GM12892 (cell line): ENCODE results near the gene DEFB110. TPM values are rescaled to one million over a fixed set of nuclear protein-coding genes. Genes with fewer than 3 reads are reported as not detected.

Experiments
- DNase-seq: peaks from one replicate; pipeline ENCODE4 v3.0.0; 2011; ENCODE audit not compliant: insufficient read length
- FAIRE-seq: peaks from 2 replicates; lab custom pipeline; 2011; peaks lifted over from hg19 to GRCh38; lab: Jason Lieb, UNC
- POLR2A ChIP-seq: IDR thresholded peaks from 2 replicates; pipeline ENCODE4 v1.6.1; 2011; ENCODE audit warnings: low read depth, low read length, control low read depth
- POLR2AphosphoS5 ChIP-seq: IDR thresholded peaks from 2 replicates; pipeline ENCODE4 v1.6.1; 2011; ENCODE audit warnings: low read depth, low read length, control low read depth
- TAF1 ChIP-seq: IDR thresholded peaks from 2 replicates; pipeline ENCODE4 v1.6.1; 2011; ENCODE audit warnings: low read depth, mild to moderate bottlenecking, control low read depth, low read length, borderline replicate concordance
- polyA plus RNA-seq: library from polyadenylated mRNA; unstranded; fragments of >200 nt; gene quantifications from one replicate; pipeline ENCODE4 v1.2.1, GENCODE V29; 2012; ENCODE audit warnings: missing spikeins, inconsistent platforms; ENCODE audit not compliant: missing spikeins

Gene DEFB110
- polyA plus RNA-seq: not detected

DNA sequence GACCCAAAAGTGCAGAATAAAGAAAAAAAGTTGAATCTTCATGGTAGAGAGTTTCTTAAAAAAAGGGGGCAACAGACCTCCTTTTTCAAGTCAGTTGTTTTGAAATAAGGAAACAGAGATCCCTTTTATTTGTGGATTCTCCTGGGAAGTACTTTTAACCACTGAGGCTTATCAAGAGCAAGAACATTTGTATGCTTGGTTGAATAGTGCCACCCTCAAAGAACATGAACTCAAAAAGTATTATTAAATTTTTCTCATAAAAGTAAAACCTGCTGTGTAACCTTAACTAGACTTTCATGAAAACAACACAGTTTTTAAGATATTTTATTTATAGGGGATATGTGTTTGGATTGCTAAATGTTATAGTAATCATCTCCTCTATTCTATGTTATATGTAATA is at the start of gene DEFB110:
TSS of gene DEFB110 (minus strand) at position 101 of the 400 bp plus-strand sequence. CDS start at position 42, 59 bp downstream.
- no peak for FAIRE-seq
- DNase-seq: no peak
- TF ChIP-seq POLR2AphosphoS5 (no peak), TAF1 (no peak), POLR2A (no peak)

DNA sequence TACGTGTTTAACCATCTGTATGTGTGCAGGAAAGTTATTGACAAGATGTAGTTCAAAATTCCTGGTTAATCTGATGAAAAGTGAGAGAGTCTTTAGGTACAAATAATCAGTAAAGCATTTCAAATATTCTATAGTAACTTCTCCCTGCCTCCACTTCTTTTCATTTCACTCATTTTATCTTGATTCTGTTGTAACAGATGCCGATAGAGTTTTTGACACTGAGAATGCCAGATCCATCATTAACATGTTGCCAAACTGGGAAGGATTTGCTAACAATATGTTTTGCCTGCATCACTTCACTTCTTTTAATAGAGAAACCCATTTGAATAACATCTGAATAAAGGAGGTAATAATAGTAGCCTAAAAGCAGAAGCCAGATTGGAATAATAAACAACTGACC is 48.3 kb upstream of the DEFB110 start:
- no peak for FAIRE-seq
- no peak for TF ChIP-seq POLR2A
- TF ChIP-seq POLR2AphosphoS5: no peak
- TF ChIP-seq TAF1: no peak
- no peak for DNase-seq

DNA sequence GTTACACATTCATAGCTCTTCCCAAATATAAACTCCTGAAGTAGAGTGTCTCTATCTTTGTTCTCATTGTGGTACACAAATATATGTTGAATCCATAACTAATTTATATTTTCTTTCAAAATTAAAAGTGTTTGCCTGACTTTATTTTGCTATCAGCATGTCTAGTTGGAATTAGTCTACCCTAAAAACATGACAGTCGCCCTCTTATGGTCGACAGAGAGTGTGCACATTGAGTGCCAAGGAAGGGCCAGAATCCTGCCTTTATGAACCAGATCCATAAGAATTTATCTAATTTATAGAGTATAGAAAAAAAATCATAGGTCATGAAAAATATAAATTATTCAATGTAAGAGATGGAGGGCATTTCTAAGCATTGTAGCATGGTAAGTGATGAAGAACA is 40.3 kb upstream of the DEFB110 start:
- no peak for DNase-seq
- TF ChIP-seq POLR2AphosphoS5: no peak
- TF ChIP-seq TAF1: no peak
- no peak for TF ChIP-seq POLR2A
- no peak for FAIRE-seq

DNA sequence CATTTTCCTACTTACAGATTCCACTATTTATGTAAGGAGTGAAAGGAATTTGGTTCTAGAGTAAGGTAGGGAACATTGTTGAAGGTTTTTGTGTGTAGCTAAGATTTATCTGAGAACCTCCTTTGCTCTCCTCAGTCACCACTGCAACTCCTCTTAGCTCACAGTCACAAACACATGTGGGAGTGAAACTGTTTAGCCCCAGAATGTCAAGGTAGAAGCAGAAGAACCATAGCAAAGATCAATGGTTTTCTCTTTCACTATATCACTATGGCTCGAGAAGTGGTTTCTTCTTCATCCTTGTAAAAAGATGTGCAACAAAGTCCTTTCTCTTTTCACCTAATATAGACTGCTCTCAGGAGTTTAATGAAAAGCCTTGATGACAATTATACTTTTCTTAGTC is 34.4 kb upstream of the DEFB110 start:
- TF ChIP-seq POLR2A: no peak
- no peak for TF ChIP-seq TAF1
- TF ChIP-seq POLR2AphosphoS5: no peak
- FAIRE-seq: peak; percentile 84
- no peak for DNase-seq

DNA sequence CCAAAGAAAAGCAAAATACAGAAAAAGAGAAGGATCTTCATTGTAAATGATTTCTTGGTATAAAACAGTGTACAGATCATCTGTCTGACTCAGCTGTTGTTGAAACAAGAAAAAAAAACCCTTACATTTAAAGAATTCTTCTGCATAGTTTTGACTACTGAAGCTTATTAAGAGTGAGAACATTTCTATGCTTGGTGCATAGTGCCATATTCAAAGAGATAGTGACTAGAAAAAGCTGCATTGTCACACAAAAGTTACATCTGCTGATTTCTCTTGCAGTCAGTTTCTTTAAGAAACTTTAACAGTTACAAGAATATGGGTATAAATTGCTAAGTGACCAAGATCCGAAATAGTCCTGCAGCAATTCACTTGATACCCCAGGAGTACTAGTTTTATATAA is 28.0 kb upstream of the DEFB110 start, which contains the start of gene DEFB112:
TSS of gene DEFB112 (minus strand) at position 101 of the 400 bp plus-strand sequence. CDS start at position 41, 60 bp downstream.
- no peak for TF ChIP-seq POLR2AphosphoS5
- DNase-seq: no peak
- FAIRE-seq: no peak

DNA sequence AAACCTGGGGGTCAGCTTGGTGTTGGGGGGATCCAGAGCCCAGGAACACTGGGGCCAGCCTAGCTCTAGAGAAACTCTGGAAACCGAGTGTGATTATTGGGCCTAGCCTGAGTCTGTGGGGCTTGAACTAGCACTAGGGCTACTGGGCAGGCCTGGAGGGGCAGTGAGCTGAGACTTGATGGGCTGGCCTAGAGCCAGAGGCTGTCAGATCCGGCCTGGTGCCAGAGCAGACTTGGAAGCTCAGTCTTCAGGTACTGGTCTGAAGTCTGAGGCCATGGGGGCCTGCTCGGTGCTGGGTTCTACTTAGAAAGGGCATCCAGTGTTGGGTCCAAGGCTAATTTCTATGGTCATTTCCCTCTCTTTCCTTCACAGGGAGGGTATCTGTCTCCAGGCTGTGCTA is 25.2 kb upstream of the DEFB110 start:
- TF ChIP-seq TAF1: no peak
- no peak for TF ChIP-seq POLR2AphosphoS5
- no peak for TF ChIP-seq POLR2A
- no peak for FAIRE-seq

DNA sequence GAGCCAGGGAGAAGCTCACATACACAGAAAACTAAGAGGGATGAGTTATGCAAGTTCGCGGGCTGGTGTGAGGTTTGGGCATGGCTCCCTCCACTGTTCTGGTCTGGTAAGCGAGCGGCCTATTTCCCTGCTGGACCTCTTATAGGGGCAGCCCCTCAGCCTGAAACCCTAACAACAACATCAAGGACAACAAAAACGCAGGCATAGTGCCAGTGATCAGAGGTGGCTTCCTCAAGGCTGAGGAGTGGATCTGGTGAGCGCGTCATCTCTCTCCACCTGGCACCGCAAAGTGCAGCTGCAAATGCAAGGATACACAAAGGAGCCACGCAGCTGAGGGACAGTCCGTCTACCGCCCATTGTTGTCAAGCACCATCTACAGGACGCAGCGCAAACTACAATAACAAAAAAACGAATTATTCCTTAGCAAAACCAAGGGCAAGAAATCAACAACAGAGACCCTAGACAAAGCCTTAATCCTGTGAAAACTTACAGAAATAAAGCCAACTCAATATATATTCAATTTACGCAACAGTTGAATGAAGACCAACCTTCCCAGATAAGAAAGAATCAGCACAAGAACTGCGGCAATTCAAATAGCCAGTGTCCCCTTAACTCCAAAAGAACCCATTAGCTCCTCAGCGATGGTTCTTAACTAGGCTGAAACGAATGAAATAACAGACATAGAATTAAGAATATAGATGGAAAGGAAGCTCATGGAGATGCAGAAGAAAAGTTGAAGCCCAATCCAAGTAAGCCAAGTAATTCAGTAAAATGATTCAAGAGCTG is 9.2 kb upstream of the DEFB110 start:
- TF ChIP-seq POLR2A (no peak), TAF1 (no peak), POLR2AphosphoS5 (no peak)
- DNase-seq: peak; percentile 2
- FAIRE-seq: no peak

More for the DNA sequence above, 25.2 kb upstream of the DEFB110 start:
- DNase-seq: no peak

DNA sequence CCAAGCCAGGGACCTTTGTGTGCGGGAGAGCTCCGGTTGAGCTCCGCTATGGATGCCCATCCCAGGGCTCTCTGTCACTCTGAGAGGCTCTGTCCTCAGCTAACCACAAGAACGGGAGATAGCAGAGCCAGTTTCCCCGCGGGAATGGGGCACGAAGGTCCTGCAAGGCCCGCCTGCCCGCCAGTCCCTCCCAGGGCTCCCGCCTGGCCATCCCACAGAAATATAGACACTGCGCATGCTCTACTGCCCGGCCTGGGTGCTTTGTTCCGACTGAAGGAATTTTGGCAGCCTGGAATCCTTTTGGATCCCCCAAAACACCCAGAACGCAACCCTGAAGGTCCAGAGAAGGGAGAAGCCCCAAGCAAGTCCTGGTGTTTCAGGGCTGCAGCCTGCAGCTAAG is 8.6 kb upstream of the DEFB110 start:
- DNase-seq: no peak
- TF ChIP-seq POLR2AphosphoS5 (no peak), POLR2A (no peak), TAF1 (no peak)
- no peak for FAIRE-seq

DNA sequence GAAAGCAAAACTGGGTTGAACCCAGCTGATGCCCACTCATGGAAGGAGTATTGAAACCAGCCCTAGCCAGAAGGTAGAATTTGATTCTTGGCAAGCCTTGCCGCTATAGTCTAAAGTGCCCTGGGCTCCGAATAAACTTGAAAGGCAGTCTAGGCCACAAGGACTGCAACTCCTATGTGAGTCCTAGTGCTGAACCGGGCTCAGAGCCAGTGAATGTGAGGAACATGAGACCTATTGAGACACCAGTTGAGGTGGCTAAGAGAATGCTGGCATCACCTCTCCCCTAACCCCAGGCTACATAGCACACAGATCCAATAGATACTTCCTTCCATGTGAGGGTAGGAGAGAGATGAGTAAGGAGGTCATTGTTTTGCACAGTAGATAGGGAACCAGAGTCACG is 3.5 kb upstream of the DEFB110 start:
- TF ChIP-seq POLR2A: no peak
- TF ChIP-seq POLR2AphosphoS5: no peak
- no peak for TF ChIP-seq TAF1
- no peak for DNase-seq
- no peak for FAIRE-seq

DNA sequence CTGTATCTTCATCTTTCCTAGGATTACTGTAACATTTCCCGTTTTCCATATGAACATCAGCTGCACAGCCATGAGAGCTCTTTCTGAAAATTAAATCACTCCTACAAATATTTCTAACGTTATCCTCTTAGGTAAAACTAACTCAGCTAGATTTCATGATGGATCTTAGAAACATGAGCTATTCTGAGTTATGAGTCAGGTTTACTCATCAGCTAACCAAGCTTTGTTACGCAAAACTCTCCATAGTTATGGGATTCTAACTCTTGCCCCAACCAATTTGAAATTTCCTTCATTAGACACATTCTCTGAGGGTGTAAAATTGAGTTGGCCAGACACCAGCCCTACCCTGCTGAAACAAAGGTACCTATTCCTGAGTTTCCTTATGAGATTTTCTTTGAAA is 14.0 kb downstream of the DEFB110 start:
- FAIRE-seq: no peak
- TF ChIP-seq POLR2A (no peak), POLR2AphosphoS5 (no peak), TAF1 (no peak)
- DNase-seq: no peak

DNA sequence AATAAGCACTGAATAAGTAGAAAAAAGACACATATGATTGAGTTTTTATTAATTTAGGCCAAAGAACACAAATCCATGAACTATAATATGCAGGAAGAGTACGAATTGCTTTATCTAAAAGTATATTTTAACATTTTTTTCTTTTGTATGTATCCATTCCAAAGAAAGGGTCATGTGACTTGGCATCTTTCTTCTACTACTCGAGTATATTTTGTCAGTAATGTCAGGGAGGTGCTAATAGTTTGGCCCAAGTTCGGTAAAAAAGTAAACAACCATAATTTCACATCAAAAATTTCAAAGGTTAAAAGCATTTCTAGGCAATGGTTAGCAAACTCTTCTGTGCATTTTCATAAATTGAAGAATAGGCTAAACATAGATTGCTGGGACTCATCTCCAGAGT is 18.7 kb downstream of the DEFB110 start:
- no peak for FAIRE-seq
- no peak for DNase-seq
- TF ChIP-seq POLR2A (no peak), POLR2AphosphoS5 (no peak), TAF1 (no peak)

DNA sequence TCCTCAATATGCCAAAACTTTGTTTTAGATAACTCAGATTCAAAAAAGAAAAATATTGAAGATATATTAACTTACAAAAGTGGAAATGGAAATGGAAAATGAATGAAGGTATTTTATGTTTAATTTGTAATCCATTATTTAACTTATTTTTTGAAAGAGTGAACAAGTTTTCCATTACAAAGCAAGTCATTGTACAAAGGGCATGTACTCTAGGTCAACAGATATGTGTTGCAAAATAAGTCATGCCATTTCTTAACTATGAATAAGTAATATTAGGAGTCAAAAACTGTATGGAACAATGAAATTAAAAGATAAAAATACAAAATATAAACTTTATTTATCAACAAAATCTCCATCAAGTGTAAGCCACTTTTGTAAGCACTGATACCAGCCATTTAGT is 26.5 kb downstream of the DEFB110 start:
- DNase-seq: no peak
- FAIRE-seq: no peak

DNA sequence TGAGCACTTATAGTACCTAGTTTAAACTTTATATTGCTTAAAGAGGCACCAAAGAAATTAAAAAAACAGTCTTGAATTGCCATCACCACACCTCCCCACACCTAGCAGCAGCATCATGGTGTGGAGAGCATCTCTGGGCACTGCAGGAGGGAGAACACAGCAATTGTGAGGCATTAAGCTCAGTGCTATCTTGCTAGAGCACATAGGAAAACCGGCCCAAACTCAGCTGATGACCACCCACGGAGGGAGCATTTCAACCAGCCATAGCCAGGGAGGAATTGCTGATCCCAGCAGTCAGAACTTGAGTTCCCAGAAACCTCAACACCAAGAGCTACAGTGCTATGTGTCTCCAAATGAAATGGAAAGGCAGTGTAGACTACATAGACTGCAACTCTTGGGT is 32.9 kb downstream of the DEFB110 start:
- TF ChIP-seq POLR2AphosphoS5 (no peak), TAF1 (no peak), POLR2A (no peak)
- DNase-seq: no peak
- no peak for FAIRE-seq

More for the DNA sequence above, 26.5 kb downstream of the DEFB110 start:
- TF ChIP-seq TAF1: no peak
